Activated naive CD4-positive, alpha-beta T cell treated with anti-CD3 and anti-CD28 coated beads, Interleukin-2, amount 50 U/mL, for 24 hours (primary cell): ENCODE data around the gene HS6ST3.

Experiments used
- H3K27ac Mint-ChIP-seq: one replicate; pipeline ENCODE4 v1.8.0; 2021; ENCODE audit warnings: mild to moderate bottlenecking, mixed read lengths
- H3K27me3 Mint-ChIP-seq: one replicate; pipeline ENCODE4 v1.8.0; 2021; ENCODE audit warnings: mixed read lengths
- H3K36me3 Mint-ChIP-seq: one replicate; pipeline ENCODE4 v1.8.0; 2021; ENCODE audit warnings: mixed read lengths
- H3K4me1 Mint-ChIP-seq: one replicate; pipeline ENCODE4 v1.8.0; 2021; ENCODE audit warnings: mixed read lengths
- H3K4me3 Mint-ChIP-seq: one replicate; pipeline ENCODE4 v1.8.0; 2021; ENCODE audit warnings: mild to moderate bottlenecking, mixed read lengths
- H3K9me3 Mint-ChIP-seq: one replicate; pipeline ENCODE4 v1.8.0; 2021; ENCODE audit warnings: mixed read lengths

HS6ST3 gene

DNA sequence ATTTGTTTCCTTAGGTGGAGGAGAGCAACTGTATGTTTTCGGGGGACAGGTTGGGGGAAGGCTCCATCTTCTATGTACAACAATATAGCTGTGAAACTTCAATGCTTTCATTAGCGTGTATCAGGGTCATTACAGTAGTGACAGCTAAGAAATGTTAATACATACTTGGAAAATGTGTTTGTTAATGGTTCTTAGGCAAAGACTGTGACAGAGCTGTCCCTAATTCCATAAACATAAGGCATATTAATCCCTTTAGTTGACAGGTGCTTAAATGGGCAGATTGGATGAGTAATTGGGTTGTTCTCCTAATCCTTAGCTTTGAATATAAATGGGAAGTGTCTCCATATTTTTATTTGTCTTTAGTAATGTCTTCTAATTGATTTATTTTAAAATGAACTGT is 313.7 kb downstream of the HS6ST3 start:
- Mint-ChIP-seq H3K27me3 (no peaks in the 10 kb centered on the region), H3K36me3 (no peaks in the 10 kb centered on the region), H3K4me1 (no peaks in the 10 kb centered on the region), H3K27ac (no peak overlapping the region), H3K9me3 (no peaks in the 10 kb centered on the region), H3K4me3 (no peak overlapping the region)

GRCh38 chr13:96415831-96416385 is 326.0 kb downstream of the HS6ST3 start:
- no peak overlapping the region for H3K4me3 Mint-ChIP-seq
- H3K36me3 Mint-ChIP-seq, result no peaks in the 10 kb centered on the region
- no peaks in the 10 kb centered on the region for H3K4me1 Mint-ChIP-seq
- H3K9me3 Mint-ChIP-seq, result peaks cover 7% of the 10 kb centered on the region
- H3K27ac Mint-ChIP-seq, result no peak overlapping the region
- H3K27me3 Mint-ChIP-seq, result no peaks in the 10 kb centered on the region

DNA sequence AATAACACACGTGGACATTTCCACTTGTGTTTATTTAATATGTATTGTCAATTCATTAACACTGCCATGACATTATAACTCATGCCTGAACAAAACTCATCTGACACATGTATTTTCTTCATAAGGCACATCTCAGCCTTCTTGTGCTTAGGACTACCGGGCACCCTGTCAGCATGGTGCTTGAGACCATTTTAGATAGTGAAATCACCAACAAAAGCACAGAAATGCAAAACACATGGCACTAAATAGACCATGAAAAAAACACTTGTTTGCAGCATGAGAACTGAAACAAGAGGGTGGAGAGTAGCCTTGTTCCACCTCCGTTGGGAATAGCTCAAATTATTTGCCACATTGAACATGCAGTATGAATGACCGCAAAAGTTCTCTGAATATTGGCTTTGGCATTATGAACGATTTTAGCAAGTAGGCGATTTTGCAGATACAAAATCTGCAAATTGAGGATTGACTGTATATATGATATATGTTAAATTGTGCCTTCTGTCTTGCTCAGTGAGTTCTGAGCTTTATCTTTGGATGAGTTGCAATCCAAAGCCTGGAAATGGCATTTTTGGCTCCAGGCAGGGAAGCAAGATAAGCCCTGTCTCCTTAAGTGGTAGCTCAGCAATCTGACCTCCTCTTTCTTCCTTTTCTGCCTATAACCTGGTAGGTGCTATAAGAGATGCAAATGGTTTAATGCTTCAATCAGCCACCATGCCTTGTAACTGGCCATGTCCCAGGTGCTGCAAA is 328.2 kb downstream of the HS6ST3 start:
- Mint-ChIP-seq H3K27ac (no peak overlapping the region), H3K27me3 (no peaks in the 10 kb centered on the region), H3K4me1 (no peaks in the 10 kb centered on the region), H3K9me3 (no peaks in the 10 kb centered on the region), H3K4me3 (no peak overlapping the region), H3K36me3 (no peaks in the 10 kb centered on the region)

GRCh38 chr13:96421314-96421713 is 331.4 kb downstream of the HS6ST3 start:
- Mint-ChIP-seq H3K36me3 (no peaks in the 10 kb centered on the region), H3K4me3 (no peak overlapping the region), H3K9me3 (peaks cover 4% of the 10 kb centered on the region), H3K27me3 (no peaks in the 10 kb centered on the region), H3K4me1 (no peaks in the 10 kb centered on the region), H3K27ac (no peak overlapping the region)

GRCh38 chr13:96422002-96422401 is 332.1 kb downstream of the HS6ST3 start:
- no peaks in the 10 kb centered on the region for H3K27me3 Mint-ChIP-seq
- H3K27ac Mint-ChIP-seq, result no peak overlapping the region
- H3K4me3 Mint-ChIP-seq, result no peak overlapping the region

DNA sequence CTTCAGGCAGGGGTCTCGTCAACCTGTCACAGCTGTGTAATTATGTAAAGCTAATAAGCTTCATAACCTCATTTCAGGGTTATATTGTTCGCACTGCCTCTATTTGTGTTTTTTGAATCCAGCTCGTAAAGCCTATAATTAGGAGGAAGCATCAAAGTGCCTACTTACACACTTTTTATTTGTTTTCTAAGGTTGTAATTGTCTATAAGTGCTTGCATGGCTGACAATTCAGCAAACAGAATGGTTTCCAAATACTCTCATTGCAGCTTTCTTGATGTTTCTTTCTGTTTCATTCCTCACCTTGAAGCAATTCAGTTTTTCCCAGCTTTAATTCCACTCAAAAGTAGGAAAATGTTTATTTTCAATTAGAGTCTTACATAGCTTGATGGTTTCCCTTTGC is 336.3 kb downstream of the HS6ST3 start:
- Mint-ChIP-seq H3K9me3 (peaks cover 4% of the 10 kb centered on the region), H3K36me3 (no peaks in the 10 kb centered on the region), H3K4me1 (no peaks in the 10 kb centered on the region), H3K4me3 (no peak overlapping the region), H3K27me3 (no peaks in the 10 kb centered on the region), H3K27ac (no peak overlapping the region)

More at GRCh38 chr13:96422002-96422401, 332.1 kb downstream of the HS6ST3 start:
- no peaks in the 10 kb centered on the region for H3K36me3 Mint-ChIP-seq
- peaks cover 4% of the 10 kb centered on the region for H3K9me3 Mint-ChIP-seq
- H3K4me1 Mint-ChIP-seq, result no peaks in the 10 kb centered on the region

DNA sequence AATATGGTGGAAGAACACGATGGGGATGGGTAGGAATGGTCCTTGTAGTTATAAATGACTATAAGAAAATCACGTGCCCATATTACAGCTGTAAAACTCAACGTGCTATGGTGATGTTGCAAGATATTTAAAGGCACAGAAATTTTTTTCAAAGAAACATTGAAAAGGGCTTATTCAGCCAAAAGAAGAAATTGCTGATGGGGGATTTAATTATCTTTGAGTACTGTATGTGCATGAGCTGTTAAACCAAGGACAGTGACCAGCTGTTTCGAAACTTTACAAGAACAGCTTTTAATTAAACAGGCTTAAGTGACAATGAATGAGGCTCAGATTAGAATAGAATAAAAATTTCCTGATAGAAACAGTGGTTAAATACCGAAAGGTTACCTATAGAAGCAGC is 339.0 kb downstream of the HS6ST3 start:
- Mint-ChIP-seq H3K27me3 (no peaks in the 10 kb centered on the region), H3K4me1 (no peaks in the 10 kb centered on the region), H3K4me3 (no peak overlapping the region), H3K36me3 (no peaks in the 10 kb centered on the region), H3K9me3 (peaks cover 9% of the 10 kb centered on the region), H3K27ac (no peak overlapping the region)

DNA sequence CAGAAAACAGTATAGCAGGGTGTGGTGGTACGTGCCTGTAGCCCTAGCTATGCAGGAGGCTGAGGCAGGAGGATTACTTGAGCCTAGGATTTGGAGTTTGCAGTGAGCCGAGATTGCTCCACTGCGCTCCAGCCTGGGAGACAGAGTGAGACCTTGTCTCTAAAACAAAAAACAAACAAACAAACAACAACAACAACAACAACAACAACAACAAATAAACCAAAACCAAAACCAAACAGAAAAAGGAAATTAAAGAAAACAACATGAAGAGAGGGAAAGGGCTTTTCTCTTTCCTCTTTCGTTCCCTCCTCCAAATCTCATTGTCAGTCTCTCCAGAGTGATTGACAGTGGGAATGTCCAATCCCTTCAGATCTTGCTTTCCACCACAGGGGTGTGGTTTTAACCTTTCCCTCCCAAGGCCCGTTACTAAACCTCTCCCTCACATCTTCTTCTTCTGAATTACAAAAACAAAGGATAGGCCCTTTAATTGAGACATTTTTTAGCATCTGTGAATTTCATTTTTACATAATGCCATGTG is 341.2 kb downstream of the HS6ST3 start:
- Mint-ChIP-seq H3K36me3 (no peaks in the 10 kb centered on the region), H3K27me3 (no peaks in the 10 kb centered on the region), H3K9me3 (peaks cover 5% of the 10 kb centered on the region), H3K27ac (no peak overlapping the region), H3K4me3 (no peak overlapping the region), H3K4me1 (no peaks in the 10 kb centered on the region)

DNA sequence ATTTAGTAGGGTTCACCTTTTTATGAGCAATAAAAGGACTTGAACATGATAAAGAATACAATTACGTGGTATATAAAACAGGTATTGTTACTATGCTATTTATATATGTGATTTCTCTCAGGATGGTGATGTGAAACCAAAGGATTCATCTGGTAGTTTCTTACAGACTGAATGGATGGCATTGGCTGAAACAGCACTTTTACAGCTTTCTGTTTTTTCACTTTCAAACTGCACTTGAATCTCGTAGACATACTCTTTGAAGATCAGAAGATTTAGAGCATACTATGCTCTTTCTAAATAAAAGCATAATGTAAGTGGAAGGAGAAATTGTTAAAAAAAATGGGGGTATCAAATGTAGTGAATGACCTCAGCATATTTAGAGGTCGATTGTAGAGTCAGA is 354.8 kb downstream of the HS6ST3 start:
- Mint-ChIP-seq H3K36me3 (no peaks in the 10 kb centered on the region), H3K4me3 (no peak overlapping the region), H3K27ac (no peak overlapping the region), H3K9me3 (peaks cover 10% of the 10 kb centered on the region), H3K4me1 (no peaks in the 10 kb centered on the region), H3K27me3 (no peaks in the 10 kb centered on the region)

DNA sequence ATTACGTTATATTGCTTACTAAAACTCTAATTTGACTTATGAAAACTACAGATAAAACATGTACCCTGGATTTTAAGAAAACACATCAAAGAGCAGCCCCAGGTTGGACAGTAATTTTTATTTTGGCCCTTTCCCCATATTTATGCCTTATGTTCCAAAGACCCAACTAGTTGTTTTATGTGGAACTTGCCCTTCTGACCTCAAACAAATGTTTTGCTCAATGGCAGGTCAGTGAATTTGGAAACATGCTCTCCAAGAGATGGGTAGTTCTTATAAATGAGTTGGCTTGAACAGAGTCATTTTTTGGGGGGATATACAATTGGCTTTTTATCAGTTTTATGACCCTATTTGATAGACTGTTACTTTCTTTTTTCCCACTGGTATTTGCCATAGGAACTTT is 360.0 kb downstream of the HS6ST3 start:
- Mint-ChIP-seq H3K27ac (no peak overlapping the region), H3K9me3 (no peaks in the 10 kb centered on the region), H3K27me3 (no peaks in the 10 kb centered on the region), H3K4me1 (no peaks in the 10 kb centered on the region), H3K36me3 (no peaks in the 10 kb centered on the region), H3K4me3 (no peak overlapping the region)

GRCh38 chr13:96450326-96451020 is 360.6 kb downstream of the HS6ST3 start:
- Mint-ChIP-seq H3K9me3 (no peaks in the 10 kb centered on the region), H3K4me3 (no peak overlapping the region), H3K4me1 (no peaks in the 10 kb centered on the region), H3K27me3 (no peaks in the 10 kb centered on the region), H3K36me3 (no peaks in the 10 kb centered on the region), H3K27ac (no peak overlapping the region)

DNA sequence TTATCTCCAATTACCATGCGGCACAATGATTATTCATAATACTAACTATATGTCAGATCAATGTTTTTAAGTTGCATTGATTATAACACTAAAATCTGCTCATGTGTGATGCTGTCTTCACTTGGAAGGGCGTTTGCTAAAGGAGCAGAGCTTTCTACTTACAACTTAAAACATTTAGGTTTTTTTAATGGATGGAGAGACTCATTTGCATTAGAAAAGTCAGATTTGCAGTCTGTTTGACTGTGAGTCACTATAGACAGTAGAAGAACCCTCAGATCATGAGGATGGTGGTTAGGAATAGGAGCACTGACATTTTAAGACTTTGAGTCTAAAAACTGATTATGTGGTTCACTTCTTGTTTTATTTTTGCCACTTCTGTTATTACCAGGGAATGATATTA is 364.6 kb downstream of the HS6ST3 start:
- Mint-ChIP-seq H3K27me3 (no peaks in the 10 kb centered on the region), H3K27ac (no peak overlapping the region), H3K9me3 (no peaks in the 10 kb centered on the region), H3K36me3 (no peaks in the 10 kb centered on the region), H3K4me3 (no peak overlapping the region), H3K4me1 (no peaks in the 10 kb centered on the region)

DNA sequence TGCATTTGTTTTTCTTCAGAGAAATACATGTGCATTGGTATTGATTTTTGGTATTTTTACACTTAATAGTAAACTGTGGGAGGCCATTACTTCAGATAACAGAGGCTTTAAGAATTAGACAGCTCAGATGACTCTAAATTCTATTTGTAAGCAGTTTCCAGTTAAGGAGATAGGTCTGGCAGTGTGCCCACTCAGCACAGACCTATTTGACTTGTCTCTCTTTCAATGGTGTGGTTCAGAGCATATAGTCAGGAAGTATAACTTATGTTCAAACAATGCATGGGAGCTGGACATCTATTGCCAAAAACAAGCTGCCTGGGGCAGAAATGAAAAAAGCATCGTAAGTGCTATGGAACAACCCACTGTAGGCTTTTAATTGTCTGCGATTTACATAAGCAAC is 370.7 kb downstream of the HS6ST3 start:
- Mint-ChIP-seq H3K27me3 (no peaks in the 10 kb centered on the region), H3K4me1 (no peaks in the 10 kb centered on the region), H3K4me3 (no peak overlapping the region), H3K27ac (no peak overlapping the region), H3K9me3 (peaks cover 4% of the 10 kb centered on the region), H3K36me3 (no peaks in the 10 kb centered on the region)

- H3K4me1 Mint-ChIP-seq, result no peaks in the 10 kb centered on the region
- no peaks in the 10 kb centered on the region for H3K27me3 Mint-ChIP-seq
- no peak overlapping the region for H3K27ac Mint-ChIP-seq
- no peak overlapping the region for H3K4me3 Mint-ChIP-seq
- no peaks in the 10 kb centered on the region for H3K36me3 Mint-ChIP-seq
- no peaks in the 10 kb centered on the region for H3K9me3 Mint-ChIP-seq
Observed at GRCh38 chr13:96473526-96474180, 383.7 kb downstream of the HS6ST3 start.

DNA sequence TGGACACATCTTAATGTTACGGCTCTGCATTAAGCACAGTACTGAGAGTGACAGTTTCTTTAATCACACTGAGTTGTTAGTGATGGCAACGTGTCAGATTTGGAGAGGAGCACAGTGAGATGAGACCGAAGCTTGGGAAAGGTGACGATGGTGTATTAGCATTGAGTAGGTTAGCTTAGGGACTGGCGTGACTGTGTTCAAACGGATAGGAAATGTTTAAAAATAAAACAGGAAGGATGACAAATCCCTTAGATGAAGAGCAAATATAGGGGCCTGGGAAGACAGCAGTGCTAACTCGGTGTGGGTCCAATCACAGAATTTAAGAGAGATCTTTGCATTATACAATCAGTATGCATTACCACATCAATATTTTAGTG is 384.3 kb downstream of the HS6ST3 start:
- Mint-ChIP-seq H3K27me3 (no peaks in the 10 kb centered on the region), H3K27ac (no peak overlapping the region), H3K9me3 (no peaks in the 10 kb centered on the region), H3K36me3 (no peaks in the 10 kb centered on the region), H3K4me1 (no peaks in the 10 kb centered on the region), H3K4me3 (no peak overlapping the region)

- Mint-ChIP-seq H3K27ac (no peak overlapping the region), H3K4me1 (no peaks in the 10 kb centered on the region), H3K9me3 (no peaks in the 10 kb centered on the region), H3K36me3 (no peaks in the 10 kb centered on the region), H3K27me3 (no peaks in the 10 kb centered on the region), H3K4me3 (no peak overlapping the region)
Observed at GRCh38 chr13:96475103-96475502, 385.2 kb downstream of the HS6ST3 start.
